ENCODE data around the gene ZNF446. TPM values are rescaled to one million over a fixed set of nuclear protein-coding genes. Genes with fewer than 3 reads are reported as not detected.

Gene ZNF446
- total and polyA plus RNA-seq, 10 of the 15 experiments (the other 5 are each of a cell fraction or from before 2014, with no cell fraction given), result 0.14 to 6.9 (median 4.1) TPM

DNA sequence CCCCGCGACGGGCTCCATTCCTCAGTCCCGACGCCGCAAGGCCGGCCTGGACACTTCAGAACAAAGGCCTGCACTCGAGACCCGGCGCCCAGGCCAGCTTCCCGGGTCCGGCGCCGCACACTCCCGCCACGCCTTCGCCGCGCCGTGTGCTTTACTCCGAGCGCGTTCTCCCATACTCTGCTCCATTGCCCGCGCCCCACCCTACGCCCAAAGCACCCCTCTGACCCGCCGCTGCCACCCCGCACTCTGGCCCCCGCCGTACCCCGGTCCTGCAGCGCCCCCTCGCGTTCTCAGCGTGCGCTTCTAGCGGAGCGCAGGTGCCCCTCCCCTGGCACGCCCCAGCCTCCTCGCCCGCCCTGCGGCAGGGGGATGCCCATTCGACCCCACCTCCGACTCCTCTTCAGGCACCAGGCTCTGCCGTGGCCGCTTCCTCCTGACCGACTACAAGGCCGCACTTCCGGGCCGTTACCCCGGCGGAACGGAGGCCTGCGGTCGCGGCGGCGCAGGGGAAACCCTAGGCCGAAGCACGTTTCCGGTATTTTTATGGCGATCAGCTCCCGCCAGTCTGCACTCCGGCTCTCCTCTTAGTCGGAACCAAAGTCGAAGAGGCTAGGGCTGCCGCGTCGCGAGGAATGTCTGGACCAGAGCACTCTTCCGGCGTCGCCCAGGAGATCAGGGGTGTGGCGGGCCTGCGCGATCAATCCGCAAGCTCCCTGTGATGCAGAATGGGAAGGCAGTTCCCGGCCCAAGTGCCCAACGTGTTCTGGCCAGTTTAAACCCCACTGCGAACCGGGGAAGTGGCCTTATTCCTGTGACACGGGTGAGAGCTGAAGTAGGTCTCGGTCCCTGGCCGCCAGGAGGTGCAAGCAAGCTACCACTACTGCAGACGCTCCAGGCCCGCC, 43.5 kb downstream of the ZNF446 start, which contains the start of gene ZBTB45 (continued):
- TF ChIP-seq, protein P1, sequence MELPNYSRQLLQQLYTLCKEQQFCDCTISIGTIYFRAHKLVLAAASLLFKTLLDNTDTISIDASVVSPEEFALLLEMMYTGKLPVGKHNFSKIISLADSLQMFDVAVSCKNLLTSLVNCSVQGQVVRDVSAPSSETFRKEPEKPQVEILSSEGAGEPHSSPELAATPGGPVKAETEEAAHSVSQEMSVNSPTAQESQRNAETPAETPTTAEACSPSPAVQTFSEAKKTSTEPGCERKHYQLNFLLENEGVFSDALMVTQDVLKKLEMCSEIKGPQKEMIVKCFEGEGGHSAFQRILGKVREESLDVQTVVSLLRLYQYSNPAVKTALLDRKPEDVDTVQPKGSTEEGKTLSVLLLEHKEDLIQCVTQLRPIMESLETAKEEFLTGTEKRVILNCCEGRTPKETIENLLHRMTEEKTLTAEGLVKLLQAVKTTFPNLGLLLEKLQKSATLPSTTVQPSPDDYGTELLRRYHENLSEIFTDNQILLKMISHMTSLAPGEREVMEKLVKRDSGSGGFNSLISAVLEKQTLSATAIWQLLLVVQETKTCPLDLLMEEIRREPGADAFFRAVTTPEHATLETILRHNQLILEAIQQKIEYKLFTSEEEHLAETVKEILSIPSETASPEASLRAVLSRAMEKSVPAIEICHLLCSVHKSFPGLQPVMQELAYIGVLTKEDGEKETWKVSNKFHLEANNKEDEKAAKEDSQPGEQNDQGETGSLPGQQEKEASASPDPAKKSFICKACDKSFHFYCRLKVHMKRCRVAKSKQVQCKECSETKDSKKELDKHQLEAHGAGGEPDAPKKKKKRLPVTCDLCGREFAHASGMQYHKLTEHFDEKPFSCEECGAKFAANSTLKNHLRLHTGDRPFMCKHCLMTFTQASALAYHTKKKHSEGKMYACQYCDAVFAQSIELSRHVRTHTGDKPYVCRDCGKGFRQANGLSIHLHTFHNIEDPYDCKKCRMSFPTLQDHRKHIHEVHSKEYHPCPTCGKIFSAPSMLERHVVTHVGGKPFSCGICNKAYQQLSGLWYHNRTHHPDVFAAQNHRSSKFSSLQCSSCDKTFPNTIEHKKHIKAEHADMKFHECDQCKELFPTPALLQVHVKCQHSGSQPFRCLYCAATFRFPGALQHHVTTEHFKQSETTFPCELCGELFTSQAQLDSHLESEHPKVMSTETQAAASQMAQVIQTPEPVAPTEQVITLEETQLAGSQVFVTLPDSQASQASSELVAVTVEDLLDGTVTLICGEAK (IDR thresholded peaks at IDR 0.05; ENCODE audit: borderline replicate concordance), result peak; percentile 99
- TF ChIP-seq NR2C2 (IDR thresholded peaks at IDR 0.05; ENCODE audit: borderline replicate concordance, control insufficient read depth, insufficient read length, low read depth), result no peak
- peak; percentile 52; the same call in 1 of the 2 replicates for TF ChIP-seq MTA2 (IDR thresholded peaks at IDR 0.05; ENCODE audit: low read depth)
- TF ChIP-seq CEBPB (IDR thresholded peaks at IDR 0.05; ENCODE audit: borderline replicate concordance in 1 of 2, low read depth in 2 of 2, low read length in 2 of 2), result no peak
- no peak for TF ChIP-seq BRCA1 (IDR thresholded peaks at IDR 0.05; ENCODE audit: low read depth, low read length)
- no peak for TF ChIP-seq NFYB (IDR thresholded peaks at IDR 0.05; ENCODE audit: insufficient read depth, low read depth, low read length)
- TF ChIP-seq, protein P2, sequence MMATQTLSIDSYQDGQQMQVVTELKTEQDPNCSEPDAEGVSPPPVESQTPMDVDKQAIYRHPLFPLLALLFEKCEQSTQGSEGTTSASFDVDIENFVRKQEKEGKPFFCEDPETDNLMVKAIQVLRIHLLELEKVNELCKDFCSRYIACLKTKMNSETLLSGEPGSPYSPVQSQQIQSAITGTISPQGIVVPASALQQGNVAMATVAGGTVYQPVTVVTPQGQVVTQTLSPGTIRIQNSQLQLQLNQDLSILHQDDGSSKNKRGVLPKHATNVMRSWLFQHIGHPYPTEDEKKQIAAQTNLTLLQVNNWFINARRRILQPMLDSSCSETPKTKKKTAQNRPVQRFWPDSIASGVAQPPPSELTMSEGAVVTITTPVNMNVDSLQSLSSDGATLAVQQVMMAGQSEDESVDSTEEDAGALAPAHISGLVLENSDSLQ (IDR thresholded peaks at IDR 0.05), result peak; percentile 82
- no peak for TF ChIP-seq HDAC6 (IDR thresholded peaks at IDR 0.05; ENCODE audit: unreplicated experiment)
- TF ChIP-seq SRF (IDR thresholded peaks at IDR 0.05; ENCODE audit: low read depth in 2 of 2, low read length in 2 of 2), result peak; percentile 55 to 93
- TF ChIP-seq, protein P3, sequence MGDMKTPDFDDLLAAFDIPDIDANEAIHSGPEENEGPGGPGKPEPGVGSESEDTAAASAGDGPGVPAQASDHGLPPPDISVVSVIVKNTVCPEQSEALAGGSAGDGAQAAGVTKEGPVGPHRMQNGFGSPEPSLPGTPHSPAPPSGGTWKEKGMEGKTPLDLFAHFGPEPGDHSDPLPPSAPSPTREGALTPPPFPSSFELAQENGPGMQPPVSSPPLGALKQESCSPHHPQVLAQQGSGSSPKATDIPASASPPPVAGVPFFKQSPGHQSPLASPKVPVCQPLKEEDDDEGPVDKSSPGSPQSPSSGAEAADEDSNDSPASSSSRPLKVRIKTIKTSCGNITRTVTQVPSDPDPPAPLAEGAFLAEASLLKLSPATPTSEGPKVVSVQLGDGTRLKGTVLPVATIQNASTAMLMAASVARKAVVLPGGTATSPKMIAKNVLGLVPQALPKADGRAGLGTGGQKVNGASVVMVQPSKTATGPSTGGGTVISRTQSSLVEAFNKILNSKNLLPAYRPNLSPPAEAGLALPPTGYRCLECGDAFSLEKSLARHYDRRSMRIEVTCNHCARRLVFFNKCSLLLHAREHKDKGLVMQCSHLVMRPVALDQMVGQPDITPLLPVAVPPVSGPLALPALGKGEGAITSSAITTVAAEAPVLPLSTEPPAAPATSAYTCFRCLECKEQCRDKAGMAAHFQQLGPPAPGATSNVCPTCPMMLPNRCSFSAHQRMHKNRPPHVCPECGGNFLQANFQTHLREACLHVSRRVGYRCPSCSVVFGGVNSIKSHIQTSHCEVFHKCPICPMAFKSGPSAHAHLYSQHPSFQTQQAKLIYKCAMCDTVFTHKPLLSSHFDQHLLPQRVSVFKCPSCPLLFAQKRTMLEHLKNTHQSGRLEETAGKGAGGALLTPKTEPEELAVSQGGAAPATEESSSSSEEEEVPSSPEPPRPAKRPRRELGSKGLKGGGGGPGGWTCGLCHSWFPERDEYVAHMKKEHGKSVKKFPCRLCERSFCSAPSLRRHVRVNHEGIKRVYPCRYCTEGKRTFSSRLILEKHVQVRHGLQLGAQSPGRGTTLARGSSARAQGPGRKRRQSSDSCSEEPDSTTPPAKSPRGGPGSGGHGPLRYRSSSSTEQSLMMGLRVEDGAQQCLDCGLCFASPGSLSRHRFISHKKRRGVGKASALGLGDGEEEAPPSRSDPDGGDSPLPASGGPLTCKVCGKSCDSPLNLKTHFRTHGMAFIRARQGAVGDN (IDR thresholded peaks at IDR 0.05), result peak; percentile 64
- TF ChIP-seq, protein P4, sequence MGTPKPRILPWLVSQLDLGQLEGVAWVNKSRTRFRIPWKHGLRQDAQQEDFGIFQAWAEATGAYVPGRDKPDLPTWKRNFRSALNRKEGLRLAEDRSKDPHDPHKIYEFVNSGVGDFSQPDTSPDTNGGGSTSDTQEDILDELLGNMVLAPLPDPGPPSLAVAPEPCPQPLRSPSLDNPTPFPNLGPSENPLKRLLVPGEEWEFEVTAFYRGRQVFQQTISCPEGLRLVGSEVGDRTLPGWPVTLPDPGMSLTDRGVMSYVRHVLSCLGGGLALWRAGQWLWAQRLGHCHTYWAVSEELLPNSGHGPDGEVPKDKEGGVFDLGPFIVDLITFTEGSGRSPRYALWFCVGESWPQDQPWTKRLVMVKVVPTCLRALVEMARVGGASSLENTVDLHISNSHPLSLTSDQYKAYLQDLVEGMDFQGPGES (IDR thresholded peaks at IDR 0.05), result peak; percentile 67
- peak; percentile 73 for TF ChIP-seq BMI1 (IDR thresholded peaks at IDR 0.05; ENCODE audit: borderline replicate concordance)
- TF ChIP-seq RELA (IDR thresholded peaks at IDR 0.05; ENCODE audit: borderline replicate concordance, partially characterized antibody), result peak; percentile 97
- TF ChIP-seq, protein P5, sequence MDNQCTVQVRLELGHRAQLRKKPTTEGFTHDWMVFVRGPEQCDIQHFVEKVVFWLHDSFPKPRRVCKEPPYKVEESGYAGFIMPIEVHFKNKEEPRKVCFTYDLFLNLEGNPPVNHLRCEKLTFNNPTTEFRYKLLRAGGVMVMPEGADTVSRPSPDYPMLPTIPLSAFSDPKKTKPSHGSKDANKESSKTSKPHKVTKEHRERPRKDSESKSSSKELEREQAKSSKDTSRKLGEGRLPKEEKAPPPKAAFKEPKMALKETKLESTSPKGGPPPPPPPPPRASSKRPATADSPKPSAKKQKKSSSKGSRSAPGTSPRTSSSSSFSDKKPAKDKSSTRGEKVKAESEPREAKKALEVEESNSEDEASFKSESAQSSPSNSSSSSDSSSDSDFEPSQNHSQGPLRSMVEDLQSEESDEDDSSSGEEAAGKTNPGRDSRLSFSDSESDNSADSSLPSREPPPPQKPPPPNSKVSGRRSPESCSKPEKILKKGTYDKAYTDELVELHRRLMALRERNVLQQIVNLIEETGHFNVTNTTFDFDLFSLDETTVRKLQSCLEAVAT (IDR thresholded peaks at IDR 0.05), result peak; percentile 84
- no peak for TF ChIP-seq SUZ12 (IDR thresholded peaks at IDR 0.05; ENCODE audit: unreplicated experiment)
